MM.1S (cell line): ENCODE measurements around the gene AQP12A.
"Not testable (repeated sequence)": the region's sequence is repeated elsewhere in the genome, so short reads cannot be mapped to it uniquely, and the experiment has no call there.

Source experiments
- EZH2 ChIP-seq: fragments of 300-600 bp; sonication (generic); optimal IDR thresholded peaks from 2 replicates; pipeline ENCODE3; 2017; ENCODE audit warnings: low read depth, mild to moderate bottlenecking, antibody characterized with exemption, low read length, mixed read lengths
- TF ChIP-seq, protein P1 (sequence below): fragments of 300-600 bp; sonication (generic); IDR thresholded peaks from 2 replicates; pipeline ENCODE4 v1.5.1; 2016; ENCODE audit warnings: antibody characterized with exemption, low read length, mixed read lengths

DNA sequence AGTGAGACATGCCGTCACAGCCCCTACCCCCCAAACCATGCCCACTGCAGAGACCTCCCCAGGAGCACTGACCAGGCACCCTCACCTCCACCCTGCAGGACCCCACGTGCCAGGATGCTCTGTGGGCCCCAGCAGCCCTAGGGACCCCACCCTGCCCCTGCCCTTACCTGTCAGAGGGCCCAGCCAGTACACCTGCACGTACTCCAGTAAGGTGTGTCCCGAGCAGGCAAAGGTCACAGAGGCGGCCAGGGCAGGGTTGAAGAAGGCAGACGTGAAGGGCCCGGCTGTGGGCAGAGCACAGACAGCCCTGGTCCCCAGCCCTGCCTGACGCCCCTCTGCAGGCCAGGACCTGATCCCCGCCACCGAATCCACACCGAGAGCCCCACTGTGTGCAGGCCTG lies 11.5 kb upstream of the AQP12A start:
- TF ChIP-seq, protein P1, sequence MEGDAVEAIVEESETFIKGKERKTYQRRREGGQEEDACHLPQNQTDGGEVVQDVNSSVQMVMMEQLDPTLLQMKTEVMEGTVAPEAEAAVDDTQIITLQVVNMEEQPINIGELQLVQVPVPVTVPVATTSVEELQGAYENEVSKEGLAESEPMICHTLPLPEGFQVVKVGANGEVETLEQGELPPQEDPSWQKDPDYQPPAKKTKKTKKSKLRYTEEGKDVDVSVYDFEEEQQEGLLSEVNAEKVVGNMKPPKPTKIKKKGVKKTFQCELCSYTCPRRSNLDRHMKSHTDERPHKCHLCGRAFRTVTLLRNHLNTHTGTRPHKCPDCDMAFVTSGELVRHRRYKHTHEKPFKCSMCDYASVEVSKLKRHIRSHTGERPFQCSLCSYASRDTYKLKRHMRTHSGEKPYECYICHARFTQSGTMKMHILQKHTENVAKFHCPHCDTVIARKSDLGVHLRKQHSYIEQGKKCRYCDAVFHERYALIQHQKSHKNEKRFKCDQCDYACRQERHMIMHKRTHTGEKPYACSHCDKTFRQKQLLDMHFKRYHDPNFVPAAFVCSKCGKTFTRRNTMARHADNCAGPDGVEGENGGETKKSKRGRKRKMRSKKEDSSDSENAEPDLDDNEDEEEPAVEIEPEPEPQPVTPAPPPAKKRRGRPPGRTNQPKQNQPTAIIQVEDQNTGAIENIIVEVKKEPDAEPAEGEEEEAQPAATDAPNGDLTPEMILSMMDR: not testable (repeated sequence)
- not testable (repeated sequence) for TF ChIP-seq EZH2
